ENCODE data around the gene KCNJ5.

The KCNJ5 gene

DNA sequence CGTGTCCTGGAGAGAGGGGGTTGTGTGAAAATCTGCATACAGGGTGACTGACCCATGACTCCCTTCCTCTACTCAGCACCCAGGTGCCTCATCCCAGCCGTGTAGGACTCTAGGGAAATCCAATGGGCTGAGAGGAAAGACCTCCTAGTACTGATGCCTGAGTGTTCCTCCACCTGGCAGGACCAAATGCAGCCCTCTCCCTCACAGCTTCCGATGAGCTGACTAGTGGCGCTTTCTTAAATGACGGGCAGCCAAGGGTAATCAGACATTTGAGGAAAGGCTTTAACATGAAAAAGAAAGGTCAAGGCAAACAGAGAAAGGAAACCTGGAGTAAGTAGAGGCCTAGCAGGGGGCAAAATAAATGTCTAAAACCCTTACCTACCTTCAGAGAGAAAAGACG, 19.1 kb upstream of the KCNJ5 start:
- DNase-seq, result no peak

DNA sequence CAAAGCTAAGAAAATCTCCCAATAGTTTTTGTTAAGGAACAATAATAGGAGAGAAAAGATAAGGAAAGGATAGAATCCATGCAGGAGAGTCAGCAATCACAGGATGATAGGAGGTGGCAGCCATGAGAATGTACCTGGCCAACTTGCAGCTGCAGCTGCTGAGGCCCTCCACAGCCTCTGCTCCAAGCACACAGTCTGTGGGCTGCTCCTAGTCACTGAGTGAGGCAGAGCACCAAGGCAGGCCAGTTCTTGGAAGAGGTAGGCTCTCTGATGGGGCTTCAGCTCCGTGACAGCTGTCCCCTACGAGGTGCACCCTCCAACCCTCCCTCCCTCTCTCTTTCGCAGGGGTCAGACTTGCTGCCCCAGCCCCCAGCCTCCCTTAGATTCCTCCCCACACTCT, 18.6 kb upstream of the KCNJ5 start:
- no peak for DNase-seq

DNA sequence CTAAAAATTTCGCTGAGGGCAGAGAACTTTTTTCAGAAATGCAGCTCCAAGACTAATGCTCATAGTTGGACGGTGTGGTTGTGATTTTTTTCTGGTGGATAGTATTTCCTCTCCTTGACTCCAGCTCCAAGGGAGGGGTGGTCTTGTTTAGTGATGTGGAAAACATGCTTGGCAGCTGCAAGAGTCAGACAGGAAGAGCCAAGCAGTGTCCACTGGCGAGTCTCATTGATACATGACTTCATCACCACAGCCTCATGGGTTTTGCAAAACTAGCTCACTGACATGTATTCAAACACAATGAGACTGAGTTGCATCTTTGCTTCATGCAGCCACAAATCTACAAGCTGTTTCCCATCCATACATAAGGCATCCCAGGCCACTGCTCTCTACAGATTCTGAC, 16.7 kb upstream of the KCNJ5 start:
- DNase-seq, result peak; percentile 49

DNA sequence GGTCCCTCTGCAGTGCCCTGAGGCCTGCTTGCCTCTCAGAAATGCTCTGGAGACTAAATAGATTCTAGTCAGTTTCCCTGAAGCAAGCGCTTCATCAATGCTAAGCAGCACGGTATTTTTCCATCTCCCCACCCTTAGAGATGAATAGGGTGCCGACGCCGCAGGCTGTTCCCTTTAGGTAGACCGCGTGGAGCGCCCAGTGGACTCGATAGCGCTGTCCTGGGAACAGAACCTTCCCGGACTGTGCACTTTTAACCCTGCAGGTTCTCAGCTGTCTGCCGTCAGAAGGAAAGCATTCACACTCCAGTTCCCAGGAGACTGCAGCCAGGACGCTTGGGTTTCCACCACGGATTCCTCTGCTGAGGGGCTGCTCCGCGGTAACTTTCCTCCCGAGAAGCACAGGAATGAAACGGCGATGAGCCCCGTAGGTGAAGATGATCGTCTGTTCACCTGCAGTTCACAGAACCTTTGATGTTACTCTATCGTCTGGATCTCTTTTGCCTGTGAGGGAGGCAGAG, 15.0 kb upstream of the KCNJ5 start:
- DNase-seq, result no peak

DNA sequence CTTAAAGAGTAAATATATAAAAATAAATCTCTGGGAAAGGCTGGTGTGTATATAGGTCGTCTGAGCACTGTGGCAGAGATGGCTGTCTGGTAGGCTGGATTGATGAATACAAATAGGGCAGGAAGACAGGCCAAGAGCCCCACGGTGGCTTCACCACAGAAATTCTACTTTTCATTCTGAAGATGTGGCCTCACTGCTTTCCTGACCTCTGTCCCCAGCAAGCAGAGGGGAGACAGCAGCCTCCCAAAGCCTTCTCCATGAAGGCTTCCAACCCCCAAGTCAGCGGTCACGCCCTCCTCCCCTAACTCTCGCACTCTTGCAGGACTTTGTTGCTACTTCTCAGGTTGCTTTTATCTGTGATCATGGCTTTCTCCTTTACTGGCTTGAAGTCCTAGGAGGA, 13.4 kb upstream of the KCNJ5 start:
- no peak for DNase-seq

DNA sequence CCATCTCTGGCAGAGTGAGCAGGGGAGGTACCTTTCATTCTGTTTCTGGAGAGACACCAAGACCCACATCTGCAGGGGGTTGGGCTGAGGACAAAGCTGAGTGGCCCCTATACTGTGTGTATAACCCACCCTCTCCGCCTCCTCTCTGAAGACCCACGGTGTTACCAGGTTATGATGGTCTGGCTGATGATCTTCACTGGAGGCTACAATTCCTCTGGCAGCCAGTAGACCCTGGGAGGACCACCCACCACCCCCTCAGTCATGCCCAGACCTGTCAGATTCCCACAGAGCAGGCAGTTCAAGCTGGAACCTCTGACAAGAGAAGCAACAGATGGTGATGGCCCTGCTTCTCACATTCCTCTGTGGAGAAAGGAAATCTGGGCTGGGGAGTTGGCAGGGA, 12.7 kb upstream of the KCNJ5 start:
- no peak for DNase-seq

DNA sequence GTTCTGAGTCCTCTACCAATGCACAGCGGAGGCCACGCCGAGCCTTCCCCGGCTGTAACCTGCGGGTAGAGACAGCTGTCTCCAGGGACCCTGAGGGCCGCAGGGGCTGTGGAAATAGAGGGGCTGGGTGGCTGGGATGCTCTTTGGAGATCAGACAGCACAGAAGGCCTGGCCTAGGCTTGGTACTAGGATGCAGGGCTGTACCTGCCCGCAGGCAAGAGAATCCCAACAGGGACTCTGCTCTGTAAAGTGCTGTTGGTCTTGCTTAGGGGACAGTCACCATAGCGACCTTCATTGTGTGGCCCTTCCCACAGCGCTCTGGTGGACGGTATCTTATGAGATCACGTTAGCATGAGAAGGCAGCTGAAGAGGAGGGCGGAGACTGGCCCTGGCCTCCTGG, 11.3 kb upstream of the KCNJ5 start:
- no peak for DNase-seq

DNA sequence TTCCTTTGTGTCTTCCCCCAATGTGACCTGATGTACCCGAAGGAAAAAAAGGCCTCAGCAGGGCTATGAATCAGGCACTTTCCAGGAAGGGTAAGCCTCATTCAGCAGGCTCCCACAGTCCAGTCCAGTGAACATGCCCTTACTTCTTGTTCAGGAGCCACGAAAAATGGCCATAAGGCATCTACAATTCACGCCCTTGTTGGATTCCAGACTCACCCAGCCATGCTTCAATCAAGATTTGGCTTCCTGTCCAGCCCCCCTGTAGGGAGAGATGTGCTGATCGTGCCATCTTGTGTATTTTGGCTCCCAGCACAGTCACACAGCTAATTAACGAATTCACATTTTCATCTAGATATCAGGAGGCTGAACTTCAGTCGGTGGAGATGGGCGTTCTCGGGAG, 9.9 kb upstream of the KCNJ5 start:
- DNase-seq, result no peak

DNA sequence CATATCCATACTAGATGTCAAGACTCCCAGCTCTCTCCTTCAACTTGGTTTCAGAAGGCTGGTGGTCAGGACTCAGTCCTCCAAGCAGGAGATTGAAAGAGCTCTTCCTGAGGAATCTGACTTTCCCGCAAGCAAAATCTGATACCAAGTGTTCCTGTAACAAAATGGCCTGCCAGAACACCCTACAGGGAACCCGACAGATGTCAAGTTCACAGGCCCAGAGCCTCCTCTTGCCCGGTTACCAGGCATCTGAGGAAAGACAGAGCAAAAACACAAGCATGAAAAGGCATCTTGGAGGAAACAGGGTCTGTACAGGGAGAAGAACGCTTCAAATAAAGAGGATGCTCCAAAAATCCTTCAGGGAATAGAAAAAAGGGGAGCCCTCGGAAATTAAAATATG, 8.7 kb upstream of the KCNJ5 start:
- no peak for DNase-seq

DNA sequence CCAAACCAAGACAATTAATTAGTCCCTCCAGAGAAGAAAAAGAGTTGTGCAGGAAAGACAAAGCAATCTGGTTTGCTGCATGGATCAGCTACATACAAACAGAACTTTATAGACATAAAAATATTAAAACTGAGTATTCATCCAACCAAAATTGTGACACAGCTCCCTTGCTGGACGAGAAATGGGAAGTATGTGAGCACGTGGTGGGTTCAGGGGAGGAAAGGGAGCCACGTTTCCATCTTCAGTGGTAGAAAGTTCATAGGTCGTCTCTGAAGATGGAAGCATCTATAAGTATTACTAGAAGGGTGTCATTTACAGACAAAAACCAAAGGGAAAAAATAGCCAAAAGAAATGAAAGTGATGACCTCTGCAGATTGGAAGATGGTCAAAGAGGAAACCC, 7.1 kb upstream of the KCNJ5 start:
- DNase-seq, result no peak

DNA sequence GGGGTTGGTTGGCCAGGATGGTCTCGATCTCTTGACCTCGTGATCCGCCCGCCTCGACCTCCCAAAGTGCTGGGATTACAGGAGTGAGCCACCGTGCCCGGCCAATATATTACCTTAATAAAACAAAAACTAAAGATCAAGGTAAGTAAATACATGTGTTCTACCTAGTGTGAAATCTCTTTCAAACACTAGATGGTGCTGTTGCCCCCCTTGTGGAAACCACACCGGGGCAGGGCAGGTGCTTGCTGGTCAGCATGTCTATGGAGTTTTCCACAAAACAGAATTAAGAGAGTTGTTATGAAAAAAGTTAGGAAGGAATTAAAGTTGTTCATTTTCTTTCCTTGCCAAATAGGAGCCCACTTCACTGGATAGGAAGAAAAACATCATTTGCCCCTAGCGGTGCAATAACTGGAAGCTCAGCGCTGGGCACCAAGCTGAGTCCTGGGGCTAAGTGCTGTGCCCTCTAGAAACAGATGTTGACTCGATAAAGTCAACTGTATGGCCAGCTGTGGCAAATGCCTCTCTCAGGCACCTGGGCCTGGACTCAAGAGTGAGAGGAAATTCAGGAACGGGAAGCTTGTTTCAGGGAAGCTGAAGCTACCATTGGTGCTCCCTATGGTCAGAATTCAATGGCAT, 6.3 kb upstream of the KCNJ5 start:
- DNase-seq, result peak; percentile 55

DNA sequence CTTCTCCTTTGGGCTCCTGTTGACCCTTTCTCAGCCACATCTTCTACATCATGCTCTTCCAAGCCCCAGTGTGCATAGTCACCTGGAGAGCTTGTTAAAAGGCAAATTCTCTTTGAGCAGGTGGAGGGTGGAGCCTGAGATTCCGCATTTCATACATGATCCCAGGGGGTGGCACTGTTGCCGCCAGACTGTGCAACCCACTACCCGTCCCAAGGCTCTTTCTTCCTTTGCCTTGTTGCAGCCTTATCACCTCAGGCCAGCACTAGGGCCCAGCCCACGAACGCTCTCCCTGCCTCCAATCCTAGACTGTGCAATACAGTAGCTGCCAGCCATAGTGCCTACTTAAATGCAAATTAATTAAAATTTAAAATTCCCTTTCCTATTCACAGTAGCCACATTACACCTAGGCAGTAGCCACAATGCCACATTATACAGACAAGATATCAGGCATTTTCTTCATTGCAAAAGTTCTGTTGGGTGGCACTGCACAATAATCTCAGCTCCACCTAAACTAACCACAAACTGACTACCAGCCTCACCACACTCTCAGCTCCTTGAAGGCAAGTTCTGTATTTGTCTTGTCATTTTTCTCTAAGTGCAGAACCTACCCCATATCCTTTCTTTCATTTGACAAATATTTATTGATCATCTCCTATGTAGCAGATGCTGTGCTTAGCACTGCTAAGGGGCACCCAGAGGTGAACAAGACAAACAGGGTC, 4.6 kb upstream of the KCNJ5 start:
- DNase-seq, result no peak

DNA sequence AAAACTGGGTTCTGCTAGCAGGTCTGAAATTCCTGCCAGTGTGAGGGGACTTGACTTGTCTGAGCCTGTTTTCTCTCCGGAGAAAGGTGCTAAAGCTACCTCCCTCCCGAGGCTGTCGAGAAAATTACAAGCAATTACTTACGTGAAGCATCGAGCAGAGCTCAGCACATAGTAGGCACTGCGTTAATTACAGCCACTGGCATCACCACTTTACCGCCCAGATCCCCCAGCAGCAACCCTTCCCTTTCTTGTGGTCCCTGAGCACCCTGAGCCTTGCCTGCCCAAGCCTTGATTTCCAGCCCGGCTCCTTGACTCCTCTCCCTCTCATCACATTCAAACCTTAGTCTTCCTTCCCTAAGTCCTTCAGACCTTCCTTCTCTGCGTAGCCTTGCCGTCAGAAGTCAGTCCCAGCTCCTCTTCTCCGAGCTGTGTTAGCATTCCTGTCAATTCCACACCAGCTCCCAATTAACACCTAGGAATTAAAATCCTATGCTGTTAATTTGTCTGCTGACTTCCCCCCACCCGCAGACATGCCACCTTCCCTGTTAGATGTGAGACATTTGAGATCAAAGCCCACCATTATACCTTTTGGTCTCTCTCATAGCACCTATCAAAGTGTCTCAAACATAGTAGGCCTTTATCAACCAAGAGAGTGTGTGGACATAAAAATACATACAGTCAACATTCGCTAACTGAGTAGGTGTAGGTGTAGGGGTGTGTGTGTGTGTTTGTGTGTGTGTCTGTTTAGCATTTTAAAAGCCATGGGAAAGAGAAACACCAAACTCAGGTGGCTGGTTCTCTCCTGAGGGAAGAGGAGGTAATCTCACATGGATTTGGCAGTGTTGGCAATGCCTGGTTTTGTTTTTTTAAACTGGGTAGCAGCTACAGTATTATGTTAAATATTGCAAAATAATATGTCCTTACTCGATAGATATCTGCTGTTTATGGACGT, 2.8 kb upstream of the KCNJ5 start:
- no peak for DNase-seq

DNA sequence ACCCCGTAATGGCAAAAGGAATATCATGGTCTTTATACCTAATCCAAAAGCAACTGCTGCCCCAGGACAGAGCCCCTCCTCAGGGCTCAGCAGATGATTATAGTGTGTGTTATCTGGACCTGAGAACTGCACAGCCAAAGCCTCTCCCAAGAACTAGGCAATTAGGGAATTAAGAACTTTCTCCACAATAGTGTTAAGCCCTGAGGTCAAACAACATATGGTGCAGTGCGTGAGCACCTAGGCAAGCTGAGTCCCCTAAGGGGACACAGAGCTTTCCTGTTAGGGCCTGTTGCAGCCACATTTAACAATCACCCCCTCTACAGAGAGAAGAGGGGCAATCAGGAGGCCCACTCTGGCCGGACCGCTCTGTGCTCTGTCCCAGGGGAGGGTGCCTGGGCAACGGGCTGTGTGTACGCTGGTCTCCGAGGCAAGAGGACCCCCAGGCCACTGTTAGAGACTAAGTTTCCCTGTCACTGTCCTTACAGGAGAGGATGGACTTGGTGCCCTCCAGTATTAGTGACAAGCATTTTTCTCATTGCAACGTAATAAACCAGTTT, 1.4 kb upstream of the KCNJ5 start:
- DNase-seq, result no peak

DNA sequence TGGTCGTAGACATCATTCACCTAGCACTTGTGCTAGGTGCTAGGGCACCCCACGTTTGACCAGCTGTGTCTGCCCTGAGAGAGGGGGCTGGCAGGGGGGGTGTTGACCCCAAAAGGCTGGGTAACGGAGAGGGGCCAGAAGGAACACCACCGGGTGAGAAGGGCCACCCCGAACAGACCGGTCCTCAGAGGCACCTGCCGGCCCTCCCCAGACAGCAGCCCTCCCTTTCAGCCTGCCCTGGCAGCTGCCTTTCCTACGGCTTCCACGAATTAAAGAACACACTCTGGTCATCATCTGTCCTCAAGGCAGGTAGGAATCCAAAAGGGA, 977 bp upstream of the KCNJ5 start:
- DNase-seq, result no peak

DNA sequence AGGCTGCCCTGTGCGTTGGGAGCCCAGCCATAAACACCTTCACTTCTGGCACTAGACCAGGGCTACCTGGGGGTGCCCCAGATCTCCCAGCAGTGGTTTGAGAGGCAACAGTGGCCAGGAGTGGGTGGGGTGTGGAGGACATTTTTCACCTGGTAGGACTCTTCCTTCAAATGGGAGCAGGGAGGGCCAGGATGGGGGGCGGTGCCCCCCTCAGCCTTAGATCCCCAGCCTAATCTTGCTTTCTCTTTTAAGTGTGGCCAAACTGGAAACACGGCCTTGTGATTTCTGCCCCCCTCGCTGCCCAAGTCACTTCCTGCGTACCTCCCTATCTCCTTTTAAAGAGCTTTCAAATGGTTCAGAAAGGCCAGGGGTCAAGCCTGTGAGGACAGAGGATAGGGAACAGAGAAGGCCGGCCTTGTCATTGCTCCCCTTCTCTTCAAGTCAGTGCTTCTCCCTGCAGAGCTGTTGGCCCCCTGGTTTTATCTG, 800 bp downstream of the KCNJ5 start:
- DNase-seq, result no peak

DNA sequence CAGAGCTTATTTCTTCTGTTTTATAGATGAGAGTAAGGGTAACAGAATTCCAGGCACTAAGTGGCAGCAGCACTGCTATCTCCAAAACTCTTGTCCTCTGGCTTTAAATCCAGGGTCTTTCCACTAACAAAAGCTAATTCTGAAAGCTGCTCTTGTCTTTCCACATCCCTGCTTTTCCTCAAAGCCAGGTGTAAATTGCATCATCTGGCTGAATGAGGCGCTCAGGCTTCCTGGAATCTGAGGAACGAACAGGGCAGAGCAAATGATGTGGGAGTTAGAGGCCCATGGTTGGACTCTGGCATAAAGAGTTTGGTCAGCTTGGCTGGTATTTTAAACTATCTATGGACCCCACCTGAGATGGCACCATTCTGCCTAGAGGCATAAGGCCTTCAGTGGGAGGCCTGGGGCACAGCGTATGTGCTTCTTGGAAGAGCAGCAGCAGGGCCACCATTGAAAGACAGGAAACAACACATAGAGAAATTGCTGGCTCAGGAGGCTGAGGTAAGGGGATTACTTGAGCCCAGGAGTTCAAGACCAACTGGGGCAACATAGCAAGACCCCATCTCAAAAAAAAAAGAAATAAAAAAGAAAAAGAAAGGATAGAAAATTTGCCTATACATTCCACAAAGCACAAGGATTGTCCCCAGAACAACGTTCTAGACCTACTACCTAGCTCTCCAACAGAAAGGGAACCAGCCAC, 1.9 kb downstream of the KCNJ5 start:
- no peak for DNase-seq

DNA sequence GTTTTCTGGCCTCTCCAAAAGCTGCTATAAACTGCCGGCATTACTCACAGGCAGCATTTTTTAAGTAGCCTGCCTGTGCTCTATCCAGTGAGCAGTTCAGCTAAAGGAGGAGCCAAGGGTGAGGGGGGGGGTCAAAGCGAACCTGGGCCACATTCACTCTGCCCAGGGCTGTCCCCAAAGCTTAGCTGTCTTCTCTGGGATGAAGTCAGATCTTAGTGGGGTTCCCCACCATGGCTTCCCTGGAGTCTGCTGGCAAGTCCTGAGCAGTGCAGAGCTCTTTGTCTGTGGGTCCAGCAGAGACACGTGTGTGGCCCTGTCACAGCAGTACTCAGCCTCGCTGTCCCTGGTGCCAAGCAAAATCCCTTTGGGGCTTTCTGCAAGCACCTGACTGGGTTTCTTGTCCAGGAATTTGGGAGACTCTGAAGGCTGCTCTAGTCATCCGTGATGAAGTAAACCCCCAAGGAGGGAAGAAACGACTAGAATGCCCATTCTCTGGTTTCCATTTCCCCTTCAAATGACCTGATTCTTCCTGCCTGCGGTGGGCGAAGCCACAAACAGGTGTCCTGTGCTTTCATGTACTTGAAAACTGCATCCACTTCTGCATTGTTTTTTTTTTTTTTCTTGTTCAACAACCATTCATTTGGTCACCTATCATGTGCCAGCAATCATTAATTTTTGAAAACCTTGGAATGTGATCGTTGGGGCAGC, 2.6 kb downstream of the KCNJ5 start:
- no peak for DNase-seq

DNA sequence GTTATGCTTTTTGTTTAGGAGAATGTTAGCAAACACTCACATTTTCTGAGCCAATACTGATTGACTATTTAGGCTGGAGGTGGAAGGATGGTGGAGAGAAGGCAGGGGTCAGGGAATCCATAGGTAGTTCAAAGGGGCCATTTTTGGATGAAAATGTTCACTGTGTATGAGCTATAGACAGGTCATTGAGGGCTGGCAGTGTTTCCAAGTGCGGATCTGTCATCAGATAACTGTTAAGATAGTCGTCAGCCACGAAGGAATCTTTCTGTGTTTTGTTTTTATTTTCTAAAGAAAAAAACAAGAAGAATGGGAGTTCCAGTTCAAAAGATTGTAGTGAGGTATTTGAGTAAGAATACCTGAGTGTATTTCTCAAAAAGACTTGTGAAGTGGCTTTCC, 3.1 kb downstream of the KCNJ5 start:
- DNase-seq, result no peak

DNA sequence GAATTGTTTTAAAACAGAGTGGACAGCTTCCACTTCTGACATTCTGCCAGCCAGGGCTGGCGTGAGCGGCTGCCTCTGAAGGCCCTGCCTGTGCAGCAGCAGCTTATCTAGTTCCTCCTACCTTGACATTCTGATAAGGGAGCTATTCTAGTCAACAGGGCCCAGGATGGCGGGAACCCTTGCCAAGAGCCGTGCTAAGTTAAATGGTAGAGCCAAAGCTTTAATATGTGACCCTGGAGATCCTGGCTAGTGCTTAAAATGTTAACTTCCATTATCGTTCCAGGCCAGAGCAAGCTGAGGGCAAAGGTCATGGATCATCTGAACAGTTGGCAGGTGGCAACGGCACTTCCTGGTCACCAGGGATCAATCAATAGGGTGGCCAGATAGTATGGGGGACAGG, 3.5 kb downstream of the KCNJ5 start:
- no peak for DNase-seq

DNA sequence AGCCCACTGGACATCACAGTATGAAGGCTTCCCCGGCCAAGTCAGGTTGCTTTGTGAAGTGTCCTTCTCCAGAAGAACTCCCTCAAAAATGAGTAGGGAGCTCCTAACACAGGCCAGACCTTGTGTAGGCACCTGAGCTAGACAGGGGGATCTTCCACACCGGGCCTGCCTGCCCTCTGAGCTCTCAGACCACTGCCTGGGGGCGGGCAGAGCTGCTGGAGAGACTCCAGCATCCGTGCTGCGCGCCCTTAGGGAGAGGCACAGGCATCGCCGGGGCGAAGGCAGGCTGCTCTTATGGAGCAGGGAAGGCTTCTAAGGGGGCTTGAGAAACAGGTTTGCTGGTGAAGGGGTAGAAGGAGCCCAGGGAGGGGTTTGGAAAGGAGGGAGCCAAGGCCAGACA, 4.4 kb downstream of the KCNJ5 start:
- DNase-seq, result no peak

DNA sequence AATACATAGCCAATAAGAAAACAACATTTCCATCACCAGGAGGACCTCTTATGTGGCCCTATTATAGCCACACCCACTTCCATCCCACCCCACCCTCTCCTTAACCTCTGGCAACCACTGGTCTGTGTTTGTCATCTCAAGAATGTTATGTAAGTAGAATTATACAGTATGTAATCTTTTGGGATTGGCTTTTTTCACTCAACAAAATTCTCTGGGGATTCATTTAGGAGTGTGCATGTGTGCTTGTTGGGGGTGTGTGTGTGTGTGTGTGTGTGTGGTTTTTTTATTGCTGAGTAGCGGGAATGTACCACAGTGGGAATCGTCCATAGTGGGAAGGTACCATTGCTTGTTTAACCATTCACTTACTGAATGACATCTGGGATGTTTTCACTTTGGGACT, 5.2 kb downstream of the KCNJ5 start:
- DNase-seq, result peak; percentile 43
